ENCODE data around the gene PRKAG2. TPM values are rescaled to one million over a fixed set of nuclear protein-coding genes. Genes with fewer than 3 reads are reported as not detected.

PRKAG2 gene
- total and polyA plus RNA-seq, 2 experiments from 2014 or later: 9.1 to 14.9 TPM

DNA sequence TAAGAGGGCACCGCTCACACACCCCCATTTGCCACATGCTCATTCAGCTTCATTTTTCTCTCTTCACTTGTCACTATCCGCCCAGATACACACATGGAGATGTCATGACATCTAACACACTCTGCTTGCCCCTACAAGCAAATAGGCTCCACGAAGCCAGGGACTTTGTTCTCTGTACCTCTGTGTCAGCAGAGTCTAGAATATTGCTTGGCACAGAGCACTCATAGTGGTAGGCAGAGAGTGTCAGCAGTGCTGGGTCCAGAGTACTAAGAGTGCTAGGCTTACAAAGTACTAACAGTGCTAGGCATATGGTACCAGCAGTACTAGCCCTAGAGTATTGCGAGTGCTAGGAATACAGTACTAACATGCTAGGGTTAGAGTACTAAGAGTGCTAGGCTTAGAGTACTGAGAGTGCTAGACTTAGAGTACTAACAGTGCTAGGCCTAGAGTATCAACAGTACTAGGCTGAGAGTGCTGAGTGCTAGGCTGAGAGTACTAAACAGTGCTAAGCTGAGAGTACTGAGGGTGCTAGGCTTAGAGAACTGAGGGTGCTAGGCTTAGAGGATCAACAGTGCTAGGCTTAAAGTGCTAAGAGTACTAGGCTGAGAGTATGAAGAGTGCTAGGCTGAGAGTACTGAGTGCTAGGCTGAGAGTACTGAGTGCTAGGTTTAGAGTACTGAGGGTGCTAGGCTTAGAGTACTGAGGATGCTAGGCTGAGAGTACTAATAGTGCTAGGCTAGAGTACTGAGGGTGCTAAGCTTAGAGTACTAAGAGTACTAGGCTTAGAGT lies 166.1 kb downstream of the PRKAG2 start:
- no peaks in the 10 kb centered on the region for H3K36me3 Mint-ChIP-seq (ENCODE audit: low read depth)

More for the DNA sequence above, 166.1 kb downstream of the PRKAG2 start:
- H3F3A ChIP-seq (replicated peaks; ENCODE audit: low read depth): no peaks in the 10 kb centered on the region
- no peak overlapping the region for H3K4me2 ChIP-seq
- Mint-ChIP-seq H3K27ac (no peak overlapping the region), H3K9me3 (no peaks in the 10 kb centered on the region), H3K4me1 (no peaks in the 10 kb centered on the region; the same call in 2 of the 3 replicates), H3K4me3 (no peak overlapping the region), H3K27me3 (ENCODE audit: insufficient read depth, low read depth, poor library complexity) (peaks cover 12% of the 10 kb centered on the region)
- H3K4me1 ChIP-seq (ENCODE audit: insufficient read depth): no peaks in the 10 kb centered on the region
- H3K27ac ChIP-seq (ENCODE audit: low read depth): no peak overlapping the region
- TF ChIP-seq, protein P1, sequence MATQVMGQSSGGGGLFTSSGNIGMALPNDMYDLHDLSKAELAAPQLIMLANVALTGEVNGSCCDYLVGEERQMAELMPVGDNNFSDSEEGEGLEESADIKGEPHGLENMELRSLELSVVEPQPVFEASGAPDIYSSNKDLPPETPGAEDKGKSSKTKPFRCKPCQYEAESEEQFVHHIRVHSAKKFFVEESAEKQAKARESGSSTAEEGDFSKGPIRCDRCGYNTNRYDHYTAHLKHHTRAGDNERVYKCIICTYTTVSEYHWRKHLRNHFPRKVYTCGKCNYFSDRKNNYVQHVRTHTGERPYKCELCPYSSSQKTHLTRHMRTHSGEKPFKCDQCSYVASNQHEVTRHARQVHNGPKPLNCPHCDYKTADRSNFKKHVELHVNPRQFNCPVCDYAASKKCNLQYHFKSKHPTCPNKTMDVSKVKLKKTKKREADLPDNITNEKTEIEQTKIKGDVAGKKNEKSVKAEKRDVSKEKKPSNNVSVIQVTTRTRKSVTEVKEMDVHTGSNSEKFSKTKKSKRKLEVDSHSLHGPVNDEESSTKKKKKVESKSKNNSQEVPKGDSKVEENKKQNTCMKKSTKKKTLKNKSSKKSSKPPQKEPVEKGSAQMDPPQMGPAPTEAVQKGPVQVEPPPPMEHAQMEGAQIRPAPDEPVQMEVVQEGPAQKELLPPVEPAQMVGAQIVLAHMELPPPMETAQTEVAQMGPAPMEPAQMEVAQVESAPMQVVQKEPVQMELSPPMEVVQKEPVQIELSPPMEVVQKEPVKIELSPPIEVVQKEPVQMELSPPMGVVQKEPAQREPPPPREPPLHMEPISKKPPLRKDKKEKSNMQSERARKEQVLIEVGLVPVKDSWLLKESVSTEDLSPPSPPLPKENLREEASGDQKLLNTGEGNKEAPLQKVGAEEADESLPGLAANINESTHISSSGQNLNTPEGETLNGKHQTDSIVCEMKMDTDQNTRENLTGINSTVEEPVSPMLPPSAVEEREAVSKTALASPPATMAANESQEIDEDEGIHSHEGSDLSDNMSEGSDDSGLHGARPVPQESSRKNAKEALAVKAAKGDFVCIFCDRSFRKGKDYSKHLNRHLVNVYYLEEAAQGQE (IDR thresholded peaks at IDR 0.05; ENCODE audit: unreplicated experiment): no peak
- TF ChIP-seq EZH2phosphoT487 (IDR thresholded peaks at IDR 0.05; ENCODE audit: unreplicated experiment) (no peak), EZH2 (IDR thresholded peaks at IDR 0.05; ENCODE audit: low read depth, unreplicated experiment) (no peak), STAT1 (IDR thresholded peaks at IDR 0.05; ENCODE audit: unreplicated experiment) (no peak), CREB1 (CRISPR knock-in tag; IDR thresholded peaks at IDR 0.05; ENCODE audit: low read depth) (no peak), JUNB (IDR thresholded peaks at IDR 0.05; ENCODE audit: unreplicated experiment) (no peak), NANOG (IDR thresholded peaks at IDR 0.05; ENCODE audit: borderline replicate concordance) (no peak), ZNF114 (CRISPR knock-in tag; IDR thresholded peaks at IDR 0.05) (no peak), ZNF331 (CRISPR knock-in tag; IDR thresholded peaks at IDR 0.05; ENCODE audit: low read depth) (no peak), POLR2AphosphoS5 (IDR thresholded peaks at IDR 0.05; ENCODE audit: low read depth) (no peak)
- TF ChIP-seq, protein P2, sequence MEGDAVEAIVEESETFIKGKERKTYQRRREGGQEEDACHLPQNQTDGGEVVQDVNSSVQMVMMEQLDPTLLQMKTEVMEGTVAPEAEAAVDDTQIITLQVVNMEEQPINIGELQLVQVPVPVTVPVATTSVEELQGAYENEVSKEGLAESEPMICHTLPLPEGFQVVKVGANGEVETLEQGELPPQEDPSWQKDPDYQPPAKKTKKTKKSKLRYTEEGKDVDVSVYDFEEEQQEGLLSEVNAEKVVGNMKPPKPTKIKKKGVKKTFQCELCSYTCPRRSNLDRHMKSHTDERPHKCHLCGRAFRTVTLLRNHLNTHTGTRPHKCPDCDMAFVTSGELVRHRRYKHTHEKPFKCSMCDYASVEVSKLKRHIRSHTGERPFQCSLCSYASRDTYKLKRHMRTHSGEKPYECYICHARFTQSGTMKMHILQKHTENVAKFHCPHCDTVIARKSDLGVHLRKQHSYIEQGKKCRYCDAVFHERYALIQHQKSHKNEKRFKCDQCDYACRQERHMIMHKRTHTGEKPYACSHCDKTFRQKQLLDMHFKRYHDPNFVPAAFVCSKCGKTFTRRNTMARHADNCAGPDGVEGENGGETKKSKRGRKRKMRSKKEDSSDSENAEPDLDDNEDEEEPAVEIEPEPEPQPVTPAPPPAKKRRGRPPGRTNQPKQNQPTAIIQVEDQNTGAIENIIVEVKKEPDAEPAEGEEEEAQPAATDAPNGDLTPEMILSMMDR (conservative IDR thresholded peaks at IDR 0.05; ENCODE audit: low read depth in 2 of 2): no peak
- TF ChIP-seq, protein P3, sequence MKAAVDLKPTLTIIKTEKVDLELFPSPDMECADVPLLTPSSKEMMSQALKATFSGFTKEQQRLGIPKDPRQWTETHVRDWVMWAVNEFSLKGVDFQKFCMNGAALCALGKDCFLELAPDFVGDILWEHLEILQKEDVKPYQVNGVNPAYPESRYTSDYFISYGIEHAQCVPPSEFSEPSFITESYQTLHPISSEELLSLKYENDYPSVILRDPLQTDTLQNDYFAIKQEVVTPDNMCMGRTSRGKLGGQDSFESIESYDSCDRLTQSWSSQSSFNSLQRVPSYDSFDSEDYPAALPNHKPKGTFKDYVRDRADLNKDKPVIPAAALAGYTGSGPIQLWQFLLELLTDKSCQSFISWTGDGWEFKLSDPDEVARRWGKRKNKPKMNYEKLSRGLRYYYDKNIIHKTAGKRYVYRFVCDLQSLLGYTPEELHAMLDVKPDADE (IDR thresholded peaks at IDR 0.05): no peak
- TF ChIP-seq, protein P4, sequence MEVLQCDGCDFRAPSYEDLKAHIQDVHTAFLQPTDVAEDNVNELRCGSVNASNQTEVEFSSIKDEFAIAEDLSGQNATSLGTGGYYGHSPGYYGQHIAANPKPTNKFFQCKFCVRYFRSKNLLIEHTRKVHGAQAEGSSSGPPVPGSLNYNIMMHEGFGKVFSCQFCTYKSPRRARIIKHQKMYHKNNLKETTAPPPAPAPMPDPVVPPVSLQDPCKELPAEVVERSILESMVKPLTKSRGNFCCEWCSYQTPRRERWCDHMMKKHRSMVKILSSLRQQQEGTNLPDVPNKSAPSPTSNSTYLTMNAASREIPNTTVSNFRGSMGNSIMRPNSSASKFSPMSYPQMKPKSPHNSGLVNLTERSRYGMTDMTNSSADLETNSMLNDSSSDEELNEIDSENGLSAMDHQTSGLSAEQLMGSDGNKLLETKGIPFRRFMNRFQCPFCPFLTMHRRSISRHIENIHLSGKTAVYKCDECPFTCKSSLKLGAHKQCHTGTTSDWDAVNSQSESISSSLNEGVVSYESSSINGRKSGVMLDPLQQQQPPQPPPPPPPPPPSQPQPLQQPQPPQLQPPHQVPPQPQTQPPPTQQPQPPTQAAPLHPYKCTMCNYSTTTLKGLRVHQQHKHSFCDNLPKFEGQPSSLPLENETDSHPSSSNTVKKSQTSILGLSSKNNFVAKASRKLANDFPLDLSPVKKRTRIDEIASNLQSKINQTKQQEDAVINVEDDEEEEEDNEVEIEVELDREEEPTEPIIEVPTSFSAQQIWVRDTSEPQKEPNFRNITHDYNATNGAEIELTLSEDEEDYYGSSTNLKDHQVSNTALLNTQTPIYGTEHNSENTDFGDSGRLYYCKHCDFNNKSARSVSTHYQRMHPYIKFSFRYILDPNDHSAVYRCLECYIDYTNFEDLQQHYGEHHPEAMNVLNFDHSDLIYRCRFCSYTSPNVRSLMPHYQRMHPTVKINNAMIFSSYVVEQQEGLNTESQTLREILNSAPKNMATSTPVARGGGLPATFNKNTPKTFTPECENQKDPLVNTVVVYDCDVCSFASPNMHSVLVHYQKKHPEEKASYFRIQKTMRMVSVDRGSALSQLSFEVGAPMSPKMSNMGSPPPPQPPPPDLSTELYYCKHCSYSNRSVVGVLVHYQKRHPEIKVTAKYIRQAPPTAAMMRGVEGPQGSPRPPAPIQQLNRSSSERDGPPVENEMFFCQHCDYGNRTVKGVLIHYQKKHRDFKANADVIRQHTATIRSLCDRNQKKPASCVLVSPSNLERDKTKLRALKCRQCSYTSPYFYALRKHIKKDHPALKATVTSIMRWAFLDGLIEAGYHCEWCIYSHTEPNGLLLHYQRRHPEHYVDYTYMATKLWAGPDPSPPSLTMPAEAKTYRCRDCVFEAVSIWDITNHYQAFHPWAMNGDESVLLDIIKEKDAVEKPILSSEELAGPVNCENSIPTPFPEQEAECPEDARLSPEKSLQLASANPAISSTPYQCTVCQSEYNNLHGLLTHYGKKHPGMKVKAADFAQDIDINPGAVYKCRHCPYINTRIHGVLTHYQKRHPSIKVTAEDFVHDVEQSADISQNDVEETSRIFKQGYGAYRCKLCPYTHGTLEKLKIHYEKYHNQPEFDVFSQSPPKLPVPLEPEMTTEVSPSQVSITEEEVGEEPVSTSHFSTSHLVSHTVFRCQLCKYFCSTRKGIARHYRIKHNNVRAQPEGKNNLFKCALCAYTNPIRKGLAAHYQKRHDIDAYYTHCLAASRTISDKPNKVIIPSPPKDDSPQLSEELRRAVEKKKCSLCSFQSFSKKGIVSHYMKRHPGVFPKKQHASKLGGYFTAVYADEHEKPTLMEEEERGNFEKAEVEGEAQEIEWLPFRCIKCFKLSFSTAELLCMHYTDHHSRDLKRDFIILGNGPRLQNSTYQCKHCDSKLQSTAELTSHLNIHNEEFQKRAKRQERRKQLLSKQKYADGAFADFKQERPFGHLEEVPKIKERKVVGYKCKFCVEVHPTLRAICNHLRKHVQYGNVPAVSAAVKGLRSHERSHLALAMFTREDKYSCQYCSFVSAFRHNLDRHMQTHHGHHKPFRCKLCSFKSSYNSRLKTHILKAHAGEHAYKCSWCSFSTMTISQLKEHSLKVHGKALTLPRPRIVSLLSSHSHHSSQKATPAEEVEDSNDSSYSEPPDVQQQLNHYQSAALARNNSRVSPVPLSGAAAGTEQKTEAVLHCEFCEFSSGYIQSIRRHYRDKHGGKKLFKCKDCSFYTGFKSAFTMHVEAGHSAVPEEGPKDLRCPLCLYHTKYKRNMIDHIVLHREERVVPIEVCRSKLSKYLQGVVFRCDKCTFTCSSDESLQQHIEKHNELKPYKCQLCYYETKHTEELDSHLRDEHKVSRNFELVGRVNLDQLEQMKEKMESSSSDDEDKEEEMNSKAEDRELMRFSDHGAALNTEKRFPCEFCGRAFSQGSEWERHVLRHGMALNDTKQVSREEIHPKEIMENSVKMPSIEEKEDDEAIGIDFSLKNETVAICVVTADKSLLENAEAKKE (CRISPR knock-in tag; IDR thresholded peaks at IDR 0.05): no peak
- ATAC-seq (no peak), DNase-seq (ENCODE audit: low spot score) (no peak)
- H3K4me3 ChIP-seq: no peak overlapping the region
- no peak overlapping the region for H2AFZ ChIP-seq
- no peaks in the 10 kb centered on the region for H3K9me2 ChIP-seq (ENCODE audit: insufficient read depth)
- no peaks in the 10 kb centered on the region for H3K27me3 ChIP-seq (ENCODE audit: insufficient read depth)
- H4K20me1 ChIP-seq (replicated peaks; ENCODE audit: insufficient read depth): no peaks in the 10 kb centered on the region
- no peaks in the 10 kb centered on the region for H3K36me3 ChIP-seq (ENCODE audit: insufficient read depth)
- H3K79me2 ChIP-seq (replicated peaks; ENCODE audit: insufficient read depth): no peaks in the 10 kb centered on the region
